ENCODE data around the gene GPR55.

Gene GPR55

GRCh38 chr2:230914886-230915285 lies 10.2 kb downstream of the GPR55 start:
- no peak for DNase-seq

- DNase-seq = no peak
Measured at GRCh38 chr2:230913406-230914143, 11.5 kb downstream of the GPR55 start.

DNA sequence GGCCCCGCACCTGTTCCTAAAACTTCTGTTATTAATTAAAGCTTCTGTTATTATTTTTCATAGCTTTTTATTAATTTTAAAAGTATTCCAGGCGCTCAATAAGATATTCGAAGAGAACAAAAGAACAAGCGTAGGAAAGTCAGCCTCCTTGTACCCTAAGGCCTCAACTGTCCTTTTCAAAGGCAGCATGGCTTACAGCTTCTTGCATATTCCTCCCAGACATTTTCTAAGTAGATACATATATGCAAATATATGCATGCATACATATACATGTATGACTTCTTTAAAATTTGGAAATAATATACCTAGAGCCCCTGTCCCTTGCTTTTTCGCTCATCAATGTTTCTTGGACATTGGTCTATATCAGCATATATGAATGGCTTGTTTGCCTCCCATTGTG lies 12.3 kb downstream of the GPR55 start:
- DNase-seq = no peak

DNA sequence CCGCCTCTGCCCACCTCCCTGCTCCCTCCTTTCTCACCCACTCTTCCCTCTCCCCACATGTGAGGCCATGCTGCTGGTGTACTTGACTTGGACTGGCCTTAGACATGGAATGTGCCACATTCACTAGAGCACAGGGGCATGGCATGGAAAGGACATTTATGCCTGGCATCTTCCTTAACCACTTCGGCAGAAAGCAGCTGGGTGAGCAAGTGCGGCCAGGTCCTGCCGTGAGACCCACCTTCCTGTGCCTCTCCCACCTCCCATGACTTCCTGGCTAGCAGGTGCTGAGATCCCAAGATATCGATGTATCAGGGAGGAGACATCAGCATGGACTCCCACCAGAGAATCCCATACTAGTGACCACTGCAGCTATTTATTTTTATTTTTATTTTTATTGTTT lies 13.0 kb downstream of the GPR55 start:
- DNase-seq = no peak

DNA sequence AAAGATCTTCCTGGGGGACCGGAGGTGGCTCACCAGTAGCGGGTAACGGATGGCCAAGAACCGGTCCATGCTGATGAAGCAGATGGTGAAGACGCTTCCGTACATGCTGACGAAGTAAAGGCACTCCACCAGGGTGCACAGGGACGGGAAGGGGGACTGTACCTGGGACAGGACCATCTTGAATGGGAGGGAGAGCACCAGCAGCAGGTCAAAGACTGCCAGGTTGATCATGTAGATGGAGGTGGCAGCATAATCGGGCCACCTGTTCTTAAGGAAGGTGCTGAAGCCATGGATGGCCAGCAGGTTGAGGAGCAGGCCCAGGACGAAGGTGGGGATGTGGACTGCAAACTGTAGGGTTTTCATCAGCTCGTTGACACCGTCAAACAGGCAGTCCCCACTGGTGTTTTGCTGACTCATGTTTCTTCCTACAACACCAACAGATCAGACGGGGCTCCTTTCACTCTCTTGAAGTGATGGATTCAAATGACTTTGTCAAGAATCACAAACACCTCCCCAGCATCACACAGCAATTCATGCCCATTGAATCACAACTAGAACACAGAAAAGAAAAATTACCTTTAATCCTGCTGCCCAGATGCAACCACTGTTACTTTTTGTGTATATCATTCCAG lies 14.4 kb downstream of the GPR55 start:
- no peak for DNase-seq

DNA sequence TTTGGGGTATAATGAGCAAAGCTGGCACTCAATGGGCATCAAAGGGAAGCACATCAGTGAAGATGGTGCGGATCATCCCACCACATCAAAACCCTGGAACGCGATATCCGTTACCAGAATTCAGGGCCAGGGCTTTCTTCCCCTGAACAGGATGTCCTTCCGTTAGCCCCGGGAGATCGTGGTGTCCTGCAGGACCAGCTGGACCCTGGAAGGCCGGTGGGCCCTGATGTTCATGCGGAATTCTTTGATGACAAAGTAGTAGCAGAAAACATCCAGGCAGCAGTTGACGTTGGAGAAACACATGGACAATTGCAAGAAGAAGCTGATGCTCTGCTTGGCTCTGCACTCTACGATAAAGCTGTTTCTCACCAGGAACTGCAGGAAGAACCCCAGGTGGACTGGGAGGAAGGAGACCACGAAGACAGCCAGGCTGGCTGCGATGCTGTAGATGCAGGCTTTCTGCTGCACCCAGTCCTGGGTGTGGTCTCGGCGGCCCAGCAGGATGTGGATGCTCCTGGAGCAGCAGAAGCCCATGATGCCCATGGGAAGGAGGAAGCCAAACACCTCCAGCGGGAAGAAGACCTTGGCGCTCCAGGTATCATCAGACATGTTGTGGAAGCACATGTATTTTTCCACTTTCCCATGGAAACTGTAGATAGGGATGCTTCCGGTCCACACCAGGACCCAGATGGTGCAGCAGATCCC lies 15.0 kb downstream of the GPR55 start:
- DNase-seq = no peak

DNA sequence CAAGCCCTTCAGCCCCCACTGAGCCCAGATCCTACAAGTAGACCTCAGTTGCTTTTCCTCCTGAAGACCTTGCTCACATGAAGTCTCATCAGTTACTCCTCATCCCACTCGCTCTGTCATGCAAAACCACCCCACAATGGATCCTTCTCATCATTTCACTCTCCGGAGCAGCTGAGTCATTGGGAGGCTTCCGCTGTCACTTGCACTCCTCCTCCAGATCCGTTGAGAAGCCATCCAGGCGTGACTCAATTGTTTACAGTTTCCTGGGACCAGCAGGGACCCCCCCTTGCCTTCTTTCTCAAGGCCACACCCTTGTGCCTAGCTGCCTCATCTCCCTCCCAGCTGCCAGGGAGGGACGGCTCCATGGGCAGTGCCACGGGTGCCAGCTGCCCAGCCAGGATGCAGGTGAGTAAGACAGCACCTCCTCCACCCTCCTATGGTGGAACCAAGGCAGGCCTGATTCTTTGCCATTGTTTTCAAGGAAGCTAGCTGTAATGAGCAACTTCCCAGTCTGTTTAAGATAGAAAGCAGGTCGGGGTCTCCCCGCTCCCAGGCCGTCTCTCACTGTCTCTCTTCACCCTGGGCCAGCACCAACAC lies 16.3 kb downstream of the GPR55 start:
- peak; percentile 66 for DNase-seq

GRCh38 chr2:230908092-230908594 lies 16.9 kb downstream of the GPR55 start:
- DNase-seq = no peak

DNA sequence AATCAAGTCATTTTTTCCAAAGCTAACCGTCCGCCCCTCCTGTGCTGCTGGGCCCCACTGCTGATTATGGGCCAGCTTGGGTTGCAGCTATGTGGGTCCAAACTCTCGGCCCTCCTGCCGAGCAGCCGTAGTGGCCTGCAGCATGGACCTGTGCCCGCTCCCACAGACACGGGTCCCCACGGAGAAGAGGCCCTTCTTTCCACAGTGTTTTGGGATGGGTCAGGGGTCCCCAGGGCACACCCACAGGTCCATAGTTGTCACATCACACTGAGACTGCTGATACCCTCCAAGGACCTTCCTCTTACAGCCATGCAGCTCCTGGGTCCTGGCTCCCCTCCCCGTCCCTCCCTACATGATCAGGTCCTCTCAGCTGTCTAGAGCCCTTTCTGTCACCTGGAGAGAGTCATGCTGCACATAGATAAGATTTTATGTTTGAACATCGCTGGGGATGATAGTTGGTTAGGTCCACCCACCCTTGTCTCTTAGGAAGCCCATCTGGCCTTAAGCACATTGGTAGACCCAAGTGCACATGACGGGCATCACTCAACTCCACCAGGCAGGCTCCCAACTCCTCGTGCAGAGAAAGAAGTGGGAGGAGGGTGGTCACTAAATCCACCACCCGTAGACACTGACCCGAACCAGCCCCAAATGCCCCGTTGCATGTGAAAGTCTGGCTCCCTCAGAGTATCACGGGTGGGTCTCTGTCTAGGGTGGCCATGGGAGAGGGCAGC lies 17.5 kb downstream of the GPR55 start:
- DNase-seq = no peak

- no peak for DNase-seq
Measured at GRCh38 chr2:230906471-230907230, 18.4 kb downstream of the GPR55 start.

DNA sequence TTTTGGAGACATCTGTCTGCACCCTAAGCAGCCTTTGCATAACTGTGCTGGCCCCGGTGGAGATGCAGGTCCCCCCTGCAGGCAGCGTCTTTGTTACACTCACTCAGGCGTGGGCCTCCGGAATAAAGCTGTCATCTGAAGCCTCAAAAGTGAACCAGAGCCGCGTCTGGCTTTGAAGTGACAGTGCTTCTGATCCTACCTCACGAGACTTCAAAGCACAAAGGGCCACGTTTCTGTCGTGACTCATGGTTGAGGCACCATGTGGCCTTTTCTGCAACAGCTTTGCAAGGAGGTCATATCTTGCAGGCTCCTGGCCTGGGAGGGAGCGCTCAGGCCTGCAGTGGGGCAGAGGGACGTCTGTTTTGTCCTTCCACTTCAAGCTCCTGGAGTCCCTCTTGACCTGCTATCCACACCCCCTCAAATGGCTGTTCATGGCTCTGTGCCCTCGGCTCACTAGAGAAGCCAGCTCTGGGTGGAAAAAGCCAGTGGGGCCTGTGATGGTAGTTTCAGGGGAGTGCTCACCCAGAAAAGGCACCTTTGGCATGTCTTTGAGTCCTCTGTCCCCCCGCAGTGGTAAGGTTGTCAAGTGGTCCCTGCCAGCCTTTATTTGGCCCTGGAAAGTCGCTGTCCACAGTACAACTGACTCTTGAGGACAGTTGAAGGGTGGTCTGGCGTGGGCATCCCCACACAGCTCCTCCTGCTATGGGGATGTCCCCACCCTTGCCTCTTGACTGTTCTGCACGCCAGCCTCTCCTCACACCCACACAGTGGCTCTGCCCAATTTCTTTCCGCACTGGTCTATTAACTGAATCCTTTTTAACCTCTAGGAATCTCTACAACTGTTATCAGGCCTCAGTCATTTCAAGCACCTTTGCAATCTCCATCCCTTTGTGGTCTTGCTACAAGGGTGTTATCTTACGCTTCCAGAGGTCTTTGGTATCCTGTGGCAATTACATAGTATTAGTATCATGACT lies 19.3 kb downstream of the GPR55 start:
- DNase-seq = no peak

GRCh38 chr2:230904856-230905447 lies 20.1 kb downstream of the GPR55 start:
- no peak for DNase-seq

DNA sequence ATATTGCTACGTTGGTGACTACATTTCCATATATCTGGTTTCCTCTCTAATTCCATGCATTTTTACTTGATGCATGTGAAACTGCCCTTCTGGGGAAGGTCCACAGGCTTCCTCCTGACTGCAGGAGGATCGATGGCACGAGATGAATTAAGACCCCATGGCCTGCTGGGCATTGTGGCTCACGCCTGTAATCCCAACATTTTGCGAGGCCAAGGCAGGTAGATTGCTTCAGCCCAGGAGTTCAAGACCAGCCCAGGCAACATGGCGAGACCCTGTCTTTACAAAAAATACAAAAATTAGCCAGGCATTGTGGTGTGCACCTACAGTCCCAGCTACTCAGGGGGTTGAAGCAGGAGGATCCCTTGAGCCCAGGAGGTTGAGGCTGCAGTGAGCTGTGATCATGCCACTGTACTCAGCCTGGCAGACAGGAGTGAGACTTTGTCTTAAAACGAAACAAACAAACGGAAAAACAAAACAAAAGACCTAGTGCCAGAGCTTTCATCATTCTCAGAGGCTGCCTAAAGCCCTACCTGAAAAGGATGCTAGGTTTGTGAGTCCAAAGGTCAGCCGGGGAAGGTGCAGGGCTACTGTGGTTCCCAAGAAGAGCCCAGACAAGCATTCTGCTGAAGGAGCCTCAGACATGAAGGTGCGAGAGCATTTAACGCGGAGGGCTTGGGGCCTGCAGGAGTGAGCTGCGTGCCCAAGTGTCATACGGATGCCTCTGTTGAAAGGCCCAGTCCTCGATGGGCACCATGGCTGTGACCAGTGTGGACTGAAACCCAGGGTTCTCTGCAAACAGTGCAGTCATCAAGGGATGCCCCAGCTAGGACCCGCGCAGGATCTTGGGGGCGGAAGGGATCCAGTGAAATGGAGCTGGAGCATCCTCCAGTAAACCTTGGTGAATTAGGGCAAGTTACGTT lies 21.6 kb downstream of the GPR55 start:
- no peak for DNase-seq

DNA sequence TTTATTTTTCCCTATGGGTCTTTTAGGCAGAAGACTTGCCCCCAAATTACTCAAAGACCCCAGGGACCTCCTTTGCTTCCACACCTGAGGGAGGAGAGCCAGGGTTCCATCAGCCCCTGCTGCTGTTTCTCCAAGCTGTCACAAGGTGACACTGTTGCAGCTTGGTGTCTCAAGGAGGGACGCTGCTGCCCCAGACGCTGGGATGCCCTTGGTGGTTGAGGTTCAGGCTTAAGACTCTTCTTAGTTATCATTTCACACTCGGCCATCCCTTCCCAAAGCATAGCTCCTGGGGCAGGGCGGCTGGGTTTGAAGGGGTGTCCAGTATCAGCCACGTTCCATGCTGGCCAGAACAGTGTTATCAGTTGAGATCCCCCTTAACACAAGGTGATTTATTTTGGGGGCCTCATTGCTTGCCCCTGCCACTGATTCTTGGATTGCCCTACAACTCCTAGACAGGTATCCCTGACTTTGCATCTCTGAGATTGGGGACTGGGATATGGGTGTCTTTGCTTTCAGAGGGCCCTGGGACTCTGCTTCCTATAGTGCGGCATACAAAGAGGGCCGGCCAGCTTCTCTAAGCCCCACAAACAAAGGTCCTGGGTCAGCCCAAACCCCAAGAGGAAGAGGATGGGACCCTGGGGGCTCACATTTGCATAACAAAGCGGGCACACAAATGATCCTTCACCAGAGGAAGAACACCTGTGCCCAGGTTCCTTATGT lies 22.7 kb downstream of the GPR55 start:
- DNase-seq = peak; percentile 36

- DNase-seq = no peak
Measured at GRCh38 chr2:230901006-230901405, 24.0 kb downstream of the GPR55 start.

- no peak for DNase-seq
Measured at GRCh38 chr2:230900336-230900995, 24.6 kb downstream of the GPR55 start.

DNA sequence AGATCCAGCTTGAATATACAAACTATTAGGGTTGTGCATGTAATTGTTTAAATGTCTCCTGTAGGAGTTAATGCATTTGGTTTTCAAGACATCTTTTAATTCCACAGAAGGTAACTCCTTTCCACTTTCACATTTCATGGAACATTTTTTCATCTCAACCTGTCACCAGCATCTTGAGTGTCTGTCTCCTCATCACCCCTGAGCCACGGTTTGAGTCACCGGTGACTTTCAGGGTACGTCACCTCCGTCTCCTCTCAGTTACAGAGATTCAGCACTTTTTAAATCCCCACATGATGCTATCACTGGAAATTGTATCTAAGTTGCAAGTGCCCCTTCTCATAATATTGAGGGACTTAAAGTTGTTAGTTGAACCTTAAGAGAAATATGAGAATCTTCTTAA lies 25.3 kb downstream of the GPR55 start:
- DNase-seq = no peak

GRCh38 chr2:230899287-230899686 lies 25.8 kb downstream of the GPR55 start:
- no peak for DNase-seq

Measured in COR-L47 (cell line).